K562 (cell line): ENCODE results near the gene SLC7A4. TPM values are rescaled to one million over a fixed set of nuclear protein-coding genes. Genes with fewer than 3 reads are reported as not detected.

ENCODE experiments used
- CBFA2T3 ChIP-seq: fragments of 450-650 bp; IDR thresholded peaks from 2 replicates; pipeline ENCODE4 v1.6.1; 2017
- HLTF ChIP-seq: fragments of 450-650 bp; IDR thresholded peaks from 2 replicates; pipeline ENCODE4 v1.6.1; 2016
- HSF4 ChIP-seq: fragments of 250-450 bp; sonication (Bioruptor Pico); IDR thresholded peaks from 2 replicates; pipeline ENCODE4 v2.1.2; 2022; ENCODE audit warnings: mild to moderate bottlenecking, moderate library complexity, borderline replicate concordance
- KDM4B ChIP-seq, 2 experiments: fragments of 450-650 bp in 1 of 2; sonication (generic) in 1 of 2; IDR thresholded peaks; 2 replicates each; pipeline ENCODE4 v1.6.1; 2016 to 2017; ENCODE audit warnings: borderline replicate concordance in 2 of 2, antibody characterized with exemption in 1 of 2, low read depth in 1 of 2, mild to moderate bottlenecking in 1 of 2
- MAFG ChIP-seq: fragments of 450-650 bp; conservative IDR thresholded peaks from 2 replicates; pipeline ENCODE4 v1.6.1; 2016; ENCODE audit warnings: missing genetic modification characterization, missing compliant biosample characterization
- MLLT1 ChIP-seq, 2 experiments: fragments of 450-650 bp; IDR thresholded peaks; 2 replicates each; pipeline ENCODE4 v1.6.1; 2016
- RNF2 ChIP-seq: sonication (generic); IDR thresholded peaks from 2 replicates; pipeline ENCODE4 v1.6.1; 2016
- SREBF1 ChIP-seq: fragments of 150-350 bp; IDR thresholded peaks from 2 replicates; pipeline ENCODE4 v1.6.1; 2014; ENCODE audit warnings: antibody characterized with exemption, low read depth, low read length, borderline replicate concordance
- SRSF7 ChIP-seq: fragments of 200-400 bp; formaldehyde crosslinking; optimal IDR thresholded peaks from 2 replicates; pipeline ENCODE3; 2017; ENCODE audit warnings: mild to moderate bottlenecking, low read depth, low read length
- TEAD4 ChIP-seq, 2 experiments: sonication (generic) in 1 of 2; formaldehyde crosslinking in 1 of 2; IDR thresholded peaks; 2 replicates each; pipeline versions ENCODE4 v1.6.1 to v1.8.0; 2012 to 2022; ENCODE audit warnings: borderline replicate concordance in 1 of 2, inconsistent platforms in 1 of 2, low read length in 1 of 2, mild to moderate bottlenecking in 1 of 2, missing genetic modification reagents in 1 of 2
- TOE1 ChIP-seq, 2 experiments: fragments of 450-650 bp in 1 of 2; sonication (generic) in 1 of 2; formaldehyde crosslinking in 1 of 2; IDR thresholded peaks; 2 replicates each; pipeline versions ENCODE4 v1.7.1 to v1.8.0; 2016 to 2022; ENCODE audit warnings: borderline replicate concordance in 2 of 2, mild to moderate bottlenecking in 2 of 2, antibody characterized with exemption in 1 of 2, inconsistent platforms in 1 of 2, low read depth in 1 of 2, missing genetic modification reagents in 1 of 2, moderate library complexity in 1 of 2
- TSHZ1 ChIP-seq: fragments of 250-450 bp; sonication (Bioruptor Pico); IDR thresholded peaks from 2 replicates; pipeline ENCODE4 v1.4.0; 2020; ENCODE audit warnings: mild to moderate bottlenecking, moderate library complexity
- YY1 ChIP-seq, 3 experiments: IDR thresholded peaks; 2 replicates each; pipeline ENCODE4 v1.6.1; 2011; ENCODE audit warnings: low read length in 2 of 3, mild to moderate bottlenecking in 2 of 3, moderate library complexity in 2 of 3, borderline replicate concordance in 1 of 3, control low read depth in 1 of 3, low read depth in 1 of 3; ENCODE audit not compliant: insufficient read depth in 3 of 3, insufficient replicate concordance in 2 of 3, control insufficient read depth in 1 of 3, insufficient read length in 1 of 3; ENCODE audit errors: extremely low read depth in 1 of 3
- ZKSCAN1 ChIP-seq: fragments of 150-350 bp; IDR thresholded peaks from 2 replicates; pipeline ENCODE4 v1.6.1; 2016; ENCODE audit warnings: low read depth, low read length
- polyA plus RNA-seq, 8 experiments: library from polyadenylated mRNA; depleted of rRNA in 4 of 8; stranded (reverse) in 5 of 8; unstranded in 3 of 8; fragments of >200 nt; fragmentation: Nextera tagmentation in 2 of 8; fragmentation: Illumina TruSeq in 1 of 8; extraction: Ambion mirVana in 2 of 8; extraction: Trizol in 1 of 8; gene quantifications; 2 replicates each; pipeline versions ENCODE4 v1.2.1 to v1.2.3, GENCODE V29; 2011 to 2014; ENCODE audit warnings: inconsistent platforms in 1 of 8, missing spikeins in 1 of 8
- total RNA-seq, 7 experiments: library from RNA; depleted of rRNA in 6 of 7; stranded (reverse); fragments of >200 nt in 6 of 7; fragmentation: Illumina TruSeq in 2 of 7; extraction: Trizol in 2 of 7; gene quantifications; 2 replicates each; pipeline versions ENCODE4 v1.2.1 to v1.2.3, GENCODE V29; 2011 to 2021; ENCODE audit warnings: low replicate concordance in 1 of 7

The SLC7A4 gene
- total and polyA plus RNA-seq, 9 of the 15 experiments (the other 6 are each of a cell fraction or from before 2014, with no cell fraction given) = not detected

GRCh38 chr22:21030032-21030431 is 2.3 kb downstream of the SLC7A4 start (continued):
- peak in 1 of 3 experiments; percentile 9 for TF ChIP-seq YY1 (IDR thresholded peaks at IDR 0.05; ENCODE audit: borderline replicate concordance in 1 of 3, control insufficient read depth in 1 of 3, extremely low read depth in 1 of 3, insufficient read depth in 3 of 3, insufficient read length in 1 of 3, insufficient replicate concordance in 2 of 3, low read depth in 1 of 3, low read length in 2 of 3)
- TF ChIP-seq HSF4 (CRISPR knock-in tag) = no peak
- TF ChIP-seq TOE1 (IDR thresholded peaks at IDR 0.05; ENCODE audit: borderline replicate concordance) = no peak
- TF ChIP-seq TOE1 (CRISPR knock-in tag; IDR thresholded peaks at IDR 0.05; ENCODE audit: borderline replicate concordance, low read depth) = no peak
- TF ChIP-seq RNF2 = no peak
- no peak for TF ChIP-seq ZKSCAN1
- no peak for TF ChIP-seq MAFG (tag)
- TF ChIP-seq KDM4B (IDR thresholded peaks at IDR 0.05; ENCODE audit: borderline replicate concordance in 2 of 2, low read depth in 1 of 2) = no peak
- no peak for TF ChIP-seq TSHZ1 (CRISPR knock-in tag)
- TF ChIP-seq HLTF = no peak
- no peak for TF ChIP-seq CBFA2T3
- no peak for TF ChIP-seq MLLT1 (IDR thresholded peaks at IDR 0.05)
- no peak for TF ChIP-seq SRSF7
- TF ChIP-seq SREBF1 = no peak
- no peak for TF ChIP-seq TEAD4 (IDR thresholded peaks at IDR 0.05; ENCODE audit: low read length)
- TF ChIP-seq TEAD4 (CRISPR knock-in tag; IDR thresholded peaks at IDR 0.05; ENCODE audit: borderline replicate concordance) = no peak
